HG02884 (cell line): ENCODE data around the gene SPATA31D3.
"Not testable (repeated sequence)": the region's sequence is repeated elsewhere in the genome, so short reads cannot be mapped to it uniquely, and the experiment has no call there.

ENCODE experiments used
- ATAC-seq: cut with Tn5 transposase; IDR thresholded peaks from one replicate; pipeline ENCODE4 v1.9.1; 2021; ENCODE audit warnings: mild to moderate bottlenecking, moderate library complexity; ENCODE audit not compliant: unreplicated experiment

Gene SPATA31D3

GRCh38 chr9:81943393-81943792 lies at the start of gene SPATA31D3:
Gene SPATA31D3, plus strand, starts transcription at chr9:81943500. Its CDS starts 86 bp downstream, at chr9:81943586.
- not testable (repeated sequence) for ATAC-seq

DNA sequence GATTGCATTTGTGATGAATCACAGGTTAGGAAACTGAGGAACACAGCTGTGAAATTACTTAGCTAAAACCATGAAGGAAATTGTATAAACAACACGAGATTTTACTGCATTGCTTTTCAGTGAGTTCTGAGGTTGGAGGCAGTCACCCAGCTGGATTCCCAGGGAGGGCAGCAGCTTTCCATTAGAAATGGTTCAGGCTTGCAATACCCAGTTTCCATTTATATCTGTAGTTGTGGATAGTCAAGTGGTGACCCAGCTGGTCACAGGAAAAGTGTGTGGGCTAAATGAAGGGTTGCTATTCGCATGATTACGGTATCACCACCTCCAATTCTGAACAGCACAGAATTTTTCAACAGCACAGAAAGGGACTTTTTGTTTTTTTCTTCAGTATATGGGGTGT lies 49.4 kb upstream of the SPATA31D3 start:
- no peak for ATAC-seq

DNA sequence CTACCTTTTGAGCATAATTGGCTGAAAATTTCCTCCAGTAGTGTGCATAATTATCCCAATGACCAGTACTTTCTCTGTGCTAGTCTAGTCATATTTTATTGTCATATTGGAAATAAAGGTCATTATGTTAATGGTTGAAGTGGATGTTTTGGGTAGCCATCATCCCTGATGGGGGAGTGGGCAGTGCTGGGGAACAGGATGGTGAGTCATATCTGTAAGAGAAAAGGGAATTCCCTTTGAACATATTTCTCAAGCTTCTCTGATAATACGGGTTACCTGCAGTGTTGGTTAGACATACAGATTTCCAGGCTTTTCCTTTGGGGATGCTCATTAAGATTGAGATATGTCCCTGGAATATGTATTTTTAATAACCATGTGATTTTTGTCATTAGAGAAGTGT lies 48.4 kb upstream of the SPATA31D3 start:
- peak; percentile 48 for ATAC-seq

DNA sequence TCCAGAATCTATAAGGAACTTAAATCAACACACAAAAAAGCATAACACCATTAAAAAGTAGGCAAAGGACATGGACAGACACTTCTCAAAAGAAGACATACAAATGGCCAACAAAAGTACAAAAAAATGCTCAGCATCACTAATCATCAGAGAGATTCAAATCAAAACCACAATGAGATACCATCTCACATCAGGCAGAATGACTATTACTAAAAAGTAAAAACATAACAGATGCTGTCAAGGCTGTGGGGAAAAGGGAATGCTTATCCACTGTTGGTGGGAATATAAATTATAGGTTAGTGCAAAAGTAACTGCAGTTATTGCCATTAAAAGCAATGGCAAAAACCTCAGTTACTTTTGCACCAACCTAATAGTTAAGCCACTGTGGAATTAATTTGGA lies 47.2 kb upstream of the SPATA31D3 start:
- ATAC-seq = no peak

GRCh38 chr9:81898851-81899250 lies 44.4 kb upstream of the SPATA31D3 start:
- ATAC-seq = no peak

DNA sequence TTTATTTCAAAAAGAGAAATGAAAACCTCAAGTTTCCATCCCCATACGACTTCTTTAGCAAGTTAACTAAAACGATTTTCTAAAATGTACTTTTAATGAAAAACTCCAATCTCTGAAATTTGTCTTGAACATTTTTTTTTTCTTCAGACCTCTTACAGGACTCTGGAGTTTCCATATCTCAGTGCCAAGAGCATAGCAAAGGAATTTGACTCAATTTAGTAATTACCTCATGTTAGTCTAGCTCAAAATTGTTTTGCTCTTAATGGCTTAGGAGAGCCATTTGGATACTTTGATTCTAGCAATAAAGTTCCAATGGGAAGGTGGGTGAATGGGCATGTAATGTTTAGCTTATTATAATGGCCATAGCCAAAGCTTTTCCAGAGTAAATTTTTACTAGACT lies 41.1 kb upstream of the SPATA31D3 start:
- no peak for ATAC-seq

- ATAC-seq = no peak
Observed at GRCh38 chr9:81902626-81903025, 40.7 kb upstream of the SPATA31D3 start.

- no peak for ATAC-seq
Observed at GRCh38 chr9:81906671-81907070, 36.6 kb upstream of the SPATA31D3 start.

GRCh38 chr9:81912135-81912534 lies 31.2 kb upstream of the SPATA31D3 start:
- no peak for ATAC-seq

DNA sequence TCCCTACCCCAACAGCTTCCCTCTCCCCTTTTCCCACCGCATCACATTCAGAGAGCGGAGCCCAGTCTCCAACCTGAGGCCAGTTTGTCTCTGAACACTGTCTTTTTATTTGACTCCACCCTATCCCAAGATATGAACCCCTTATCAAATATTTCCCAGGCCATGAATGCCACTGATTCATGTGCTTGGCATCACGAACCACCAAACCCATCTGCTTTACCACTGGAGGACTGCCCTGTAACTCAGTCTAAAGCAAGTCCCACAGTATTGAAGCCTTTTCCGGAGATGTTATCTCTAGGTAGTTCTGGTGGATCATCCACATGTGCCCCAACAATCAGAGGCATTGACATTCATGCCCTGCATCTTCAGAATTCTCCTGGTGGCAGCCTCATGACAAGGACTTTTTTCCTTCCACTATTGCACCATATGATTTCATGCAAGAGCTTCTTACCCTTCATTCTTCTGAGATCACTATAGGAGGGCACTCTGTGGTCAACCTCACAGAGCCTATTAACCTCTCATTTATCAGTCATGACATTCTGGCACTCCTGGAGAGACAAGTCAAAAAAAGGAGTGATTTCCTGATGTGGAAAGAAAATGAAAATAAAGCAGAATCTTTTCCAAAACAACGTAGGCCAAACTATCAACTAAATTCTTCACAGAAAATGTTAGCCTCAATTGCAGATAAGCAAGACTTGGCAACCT lies 27.3 kb upstream of the SPATA31D3 start:
- no peak for ATAC-seq

GRCh38 chr9:81918507-81918906 lies 24.8 kb upstream of the SPATA31D3 start:
- ATAC-seq = not testable (repeated sequence)

DNA sequence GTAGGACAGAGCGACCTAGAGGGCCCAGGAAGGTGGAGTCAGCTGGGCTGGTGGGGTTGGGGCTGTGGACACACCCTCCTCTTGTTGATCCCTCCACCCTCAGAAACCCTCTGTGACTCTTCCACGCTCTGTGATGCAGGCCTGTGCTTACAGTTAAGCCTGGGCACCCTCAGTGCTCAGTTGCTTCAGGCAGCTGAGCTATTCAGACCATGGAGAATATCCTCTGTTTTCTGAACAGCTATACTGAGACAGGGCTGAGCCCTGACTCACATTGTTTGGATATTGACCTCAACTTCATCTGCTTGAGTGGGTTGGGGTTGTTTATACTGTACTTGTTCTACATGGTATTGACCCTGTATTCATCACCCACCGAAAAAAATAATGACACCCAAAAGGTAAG lies 15.0 kb upstream of the SPATA31D3 start, which contains the start of gene SPATA31D4:
Gene SPATA31D4, plus strand, starts transcription at position 124 of the 400 bp plus-strand sequence. Its CDS starts 86 bp downstream, at position 210.
- ATAC-seq = not testable (repeated sequence)

DNA sequence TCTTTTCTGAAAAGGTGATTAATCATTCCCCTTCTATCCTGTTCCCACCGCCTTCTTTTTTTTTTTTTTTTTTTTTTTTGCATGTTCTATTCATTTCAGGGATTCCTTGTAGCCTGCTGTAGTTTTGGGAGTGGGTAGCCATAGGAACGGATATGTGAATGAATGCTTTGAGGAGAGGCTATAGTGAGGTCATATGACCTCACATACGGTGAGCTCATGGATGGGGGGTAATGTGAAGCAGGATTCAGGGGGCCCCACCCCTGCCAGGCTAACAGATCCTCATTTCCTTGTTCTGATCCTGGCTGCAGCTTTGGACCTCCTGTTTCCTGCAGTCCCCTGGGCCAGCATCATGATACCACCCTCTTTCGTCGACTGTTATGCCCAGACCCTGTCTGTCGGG lies 13.2 kb upstream of the SPATA31D3 start:
- ATAC-seq = not testable (repeated sequence)

- not testable (repeated sequence) for ATAC-seq
Observed at GRCh38 chr9:81933547-81933946, 9.8 kb upstream of the SPATA31D3 start.

- not testable (repeated sequence) for ATAC-seq
Observed at GRCh38 chr9:81948650-81949049, 5.3 kb downstream of the SPATA31D3 start.

- no peak for ATAC-seq
Observed at GRCh38 chr9:81953096-81953495, 9.8 kb downstream of the SPATA31D3 start.

GRCh38 chr9:81955625-81956024 lies 12.3 kb downstream of the SPATA31D3 start:
- ATAC-seq = no peak

- ATAC-seq = no peak
Observed at GRCh38 chr9:81964218-81965171, 21.2 kb downstream of the SPATA31D3 start.

DNA sequence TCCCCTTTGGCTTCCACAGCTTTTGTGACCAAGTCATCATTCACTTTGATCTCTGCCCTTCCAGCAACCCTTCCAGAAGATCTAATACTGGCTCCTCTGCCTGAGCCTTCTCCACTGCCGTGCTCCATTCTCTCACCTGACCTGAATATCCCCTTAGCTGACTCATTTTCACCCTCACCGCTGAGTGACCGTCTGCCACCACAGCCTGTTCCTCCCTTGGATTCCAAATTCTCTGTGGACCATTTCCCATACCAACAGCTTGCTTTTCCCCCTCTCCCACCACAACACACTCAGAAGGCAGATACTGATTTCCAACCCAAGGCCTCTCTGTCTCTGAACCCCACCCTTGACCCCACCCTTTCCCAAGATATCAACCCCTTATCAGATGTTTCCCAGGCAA lies 24.7 kb downstream of the SPATA31D3 start:
- ATAC-seq = no peak

DNA sequence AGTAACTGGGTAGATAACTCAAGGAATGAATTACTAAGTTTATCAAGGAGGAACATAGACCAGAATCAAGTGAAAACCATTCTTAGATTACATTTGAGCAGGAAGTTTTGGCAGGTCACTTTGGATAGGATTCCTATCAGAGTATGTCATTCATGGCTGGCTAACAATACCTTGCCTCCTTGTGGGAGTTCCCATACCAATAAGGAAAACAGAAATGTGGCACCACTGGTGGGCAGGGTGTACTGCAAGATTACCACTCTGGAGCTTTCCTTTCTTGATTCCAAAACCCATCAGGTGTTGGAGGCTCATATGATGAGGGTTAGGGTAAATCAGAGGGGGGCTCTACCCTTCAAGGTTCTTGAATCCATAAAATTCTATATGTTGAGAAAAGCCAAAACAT lies 26.7 kb downstream of the SPATA31D3 start:
- ATAC-seq = no peak

DNA sequence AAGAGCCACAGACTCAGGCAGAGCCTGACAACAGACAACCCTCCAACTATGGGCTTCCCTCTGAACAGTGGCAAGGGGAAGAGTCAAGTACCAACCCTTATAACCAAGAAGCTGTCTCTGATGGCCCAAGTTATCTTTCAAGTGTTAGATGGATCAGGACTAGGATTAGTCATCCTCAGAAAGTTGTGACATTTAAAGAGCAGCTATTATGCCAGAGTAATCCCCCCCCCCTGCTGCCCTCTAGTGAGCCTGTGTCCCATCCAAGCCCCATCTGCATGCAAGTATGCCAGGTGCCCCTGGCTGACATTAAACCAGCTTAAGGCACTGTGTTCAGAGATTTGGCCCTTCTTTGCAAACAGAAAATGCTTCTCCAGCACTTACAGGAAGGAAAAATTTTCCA lies 28.4 kb downstream of the SPATA31D3 start:
- ATAC-seq = no peak

GRCh38 chr9:81974764-81975163 lies 31.5 kb downstream of the SPATA31D3 start:
- no peak for ATAC-seq
